H9 (cell line): ENCODE results near the gene ASPRV1. TPM values are rescaled to one million over a fixed set of nuclear protein-coding genes. Genes with fewer than 3 reads are reported as not detected.

Experiments
- DNase-seq: peaks from one replicate; pipeline ENCODE4 v3.0.0-alpha.2; 2017
- H2AFZ ChIP-seq: one replicate; pipeline ENCODE4 v1.6.1; 2013; ENCODE audit warnings: mild to moderate bottlenecking, low read length, control low read depth, moderate library complexity
- H2AK5ac ChIP-seq: 2 replicates; pipeline ENCODE4 v1.6.1; 2013; ENCODE audit warnings: low read length, control low read depth, mixed read lengths; ENCODE audit not compliant: insufficient read length
- H2BK120ac ChIP-seq: one replicate; pipeline ENCODE4 v1.6.1; 2013; ENCODE audit warnings: low read depth, mild to moderate bottlenecking, low read length, control low read depth, inconsistent platforms; ENCODE audit not compliant: poor library complexity, severe bottlenecking
- H2BK12ac ChIP-seq: 2 replicates; pipeline ENCODE4 v1.6.1; 2013; ENCODE audit warnings: low read length, control low read depth, mixed read lengths, low read depth; ENCODE audit not compliant: insufficient read length
- H2BK15ac ChIP-seq: 2 replicates; pipeline ENCODE4 v1.6.1; 2013; ENCODE audit warnings: low read depth, low read length, control low read depth
- H2BK20ac ChIP-seq: one replicate; pipeline ENCODE4 v1.6.1; 2013; ENCODE audit warnings: low read depth, mild to moderate bottlenecking, low read length, control low read depth, inconsistent platforms; ENCODE audit not compliant: poor library complexity, severe bottlenecking
- H2BK5ac ChIP-seq: 2 replicates; pipeline ENCODE4 v1.6.1; 2013; ENCODE audit warnings: low read length, control low read depth, mixed read lengths; ENCODE audit not compliant: insufficient read length
- H3K14ac ChIP-seq: 2 replicates; pipeline ENCODE4 v1.6.1; 2013; ENCODE audit warnings: low read length, control low read depth; ENCODE audit not compliant: insufficient read depth
- H3K18ac ChIP-seq: 2 replicates; pipeline ENCODE4 v1.6.1; 2013; ENCODE audit warnings: low read depth, mild to moderate bottlenecking, mixed read lengths, low read length, control low read depth; ENCODE audit not compliant: insufficient read length
- H3K23ac ChIP-seq: 2 replicates; pipeline ENCODE4 v1.6.1; 2013; ENCODE audit warnings: low read length, control low read depth, mixed read lengths, low read depth; ENCODE audit not compliant: insufficient read length
- H3K23me2 ChIP-seq: 2 replicates; pipeline ENCODE4 v1.6.1; 2013; ENCODE audit warnings: low read depth, mild to moderate bottlenecking, mixed read lengths, low read length, control low read depth; ENCODE audit not compliant: insufficient read length, poor library complexity, severe bottlenecking
- H3K27ac ChIP-seq: 2 replicates; pipeline ENCODE4 v1.5.1; 2013; ENCODE audit warnings: low read length, control low read depth, mixed read lengths, low read depth; ENCODE audit not compliant: insufficient read length
- H3K27me3 ChIP-seq: 2 replicates; pipeline ENCODE4 v1.6.1; 2013; ENCODE audit warnings: low read length, control low read depth, inconsistent platforms; ENCODE audit not compliant: insufficient read depth
- H3K4ac ChIP-seq: 2 replicates; pipeline ENCODE4 v1.6.1; 2013; ENCODE audit warnings: low read depth, mild to moderate bottlenecking, control low read depth, inconsistent platforms, low read length, moderate library complexity
- H3K4me1 ChIP-seq: 2 replicates; pipeline ENCODE4 v1.6.1; 2013; ENCODE audit warnings: low read length, control low read depth, inconsistent platforms; ENCODE audit not compliant: insufficient read depth
- H3K4me2 ChIP-seq: 2 replicates; pipeline ENCODE4 v1.6.1; 2013; ENCODE audit warnings: low read length, control low read depth, mixed read lengths; ENCODE audit not compliant: insufficient read length, insufficient read depth
- H3K56ac ChIP-seq: 2 replicates; pipeline ENCODE4 v1.6.1; 2013; ENCODE audit warnings: low read depth, mild to moderate bottlenecking, mixed read lengths, low read length, control low read depth; ENCODE audit not compliant: insufficient read length
- H3K79me1 ChIP-seq: 2 replicates; pipeline ENCODE4 v1.6.1; 2013; ENCODE audit warnings: low read depth, mild to moderate bottlenecking, moderate library complexity, low read length, control low read depth, inconsistent platforms; ENCODE audit not compliant: insufficient read depth, poor library complexity, severe bottlenecking
- H3K79me2 ChIP-seq: 2 replicates; pipeline ENCODE4 v1.6.1; 2013; ENCODE audit warnings: low read length, control low read depth, inconsistent platforms; ENCODE audit not compliant: insufficient read depth
- H3K9ac ChIP-seq: 2 replicates; pipeline ENCODE4 v1.6.1; 2013; ENCODE audit warnings: low read length, control low read depth, mixed read lengths; ENCODE audit not compliant: insufficient read length; ENCODE audit errors: extremely low read depth
- H3K9me3 ChIP-seq: one replicate; pipeline ENCODE4 v1.6.1; 2013; ENCODE audit warnings: low read depth, low read length, inconsistent platforms; ENCODE audit not compliant: control insufficient read depth
- H3T11ph ChIP-seq: one replicate; pipeline ENCODE4 v1.6.1; 2013; ENCODE audit warnings: mild to moderate bottlenecking, low read length, control low read depth, inconsistent platforms
- H4K20me1 ChIP-seq: one replicate; pipeline ENCODE4 v1.6.1; 2013; ENCODE audit not compliant: control insufficient read depth, insufficient read length, insufficient read depth
- H4K5ac ChIP-seq: 2 replicates; pipeline ENCODE4 v1.6.1; 2013; ENCODE audit warnings: low read depth, mild to moderate bottlenecking, mixed read lengths, low read length, control low read depth; ENCODE audit not compliant: insufficient read length
- H4K8ac ChIP-seq: replicated peaks from 2 replicates; pipeline ENCODE4 v1.6.1; 2013; ENCODE audit warnings: low read length, control low read depth, mixed read lengths, low read depth; ENCODE audit not compliant: insufficient read length
- H4K91ac ChIP-seq: 2 replicates; pipeline ENCODE4 v1.6.1; 2013; ENCODE audit warnings: low read depth, mild to moderate bottlenecking, moderate library complexity, mixed read lengths, low read length, control low read depth; ENCODE audit not compliant: insufficient read length
- H3K27ac Mint-ChIP-seq, 3 experiments: 2 replicates in 2 of 3; 3 replicates in 1 of 3; pipeline ENCODE4 v1.8.0; 2020 to 2021; ENCODE audit warnings: mixed read lengths in 3 of 3, mild to moderate bottlenecking in 1 of 3, moderate library complexity in 1 of 3
- H3K27me3 Mint-ChIP-seq: 2 replicates; pipeline ENCODE4 v1.8.0; 2021; ENCODE audit warnings: low read depth, mild to moderate bottlenecking, moderate library complexity, mixed read lengths
- H3K36me3 Mint-ChIP-seq, 3 experiments: 2 replicates in 2 of 3; 3 replicates in 1 of 3; pipeline ENCODE4 v1.8.0; 2020 to 2021; ENCODE audit warnings: low read depth in 3 of 3, mixed read lengths in 3 of 3; ENCODE audit not compliant: insufficient read depth in 1 of 3
- H3K4me1 Mint-ChIP-seq, 2 experiments: 2 replicates each; pipeline ENCODE4 v1.8.0; 2020; ENCODE audit warnings: mixed read lengths in 2 of 2
- H3K4me3 Mint-ChIP-seq, 2 experiments: 2 replicates in 1 of 2; 3 replicates in 1 of 2; pipeline ENCODE4 v1.8.0; 2020 to 2021; ENCODE audit warnings: mild to moderate bottlenecking in 2 of 2, mixed read lengths in 2 of 2, moderate library complexity in 1 of 2
- H3K9me3 Mint-ChIP-seq, 2 experiments: 2 replicates in 1 of 2; 3 replicates in 1 of 2; pipeline ENCODE4 v1.8.0; 2020; ENCODE audit warnings: mild to moderate bottlenecking in 2 of 2, mixed read lengths in 2 of 2, moderate library complexity in 1 of 2
- CTCF ChIP-seq: fragments of 200-600 bp; sonication (generic); conservative IDR thresholded peaks from 3 replicates; pipeline ENCODE4 v1.8.0; 2021; ENCODE audit warnings: antibody characterized with exemption, mild to moderate bottlenecking
- WGBS: extraction: QIAGEN DNeasy Blood & Tissue Kit; methylation state at CpG from one replicate; pipeline ENCODE4 v1.1.7; 2013; ENCODE audit warnings: missing lambda C conversion rate, low lambda C conversion rate, mixed read lengths; ENCODE audit not compliant: insufficient read length; ENCODE audit errors: extremely low coverage; 5-methylcytosine and 5-hydroxymethylcytosine counted together
- total RNA-seq: library from RNA; stranded (reverse); gene quantifications from 2 replicates; pipeline ENCODE4 v1.2.1, GENCODE V29; 2021

The ASPRV1 gene
- total RNA-seq, 1 experiment from 2014 or later, result 0.57 TPM

GRCh38 chr2:69956475-69956979 is 4.9 kb downstream of the ASPRV1 start:
- no peak overlapping the region for H2BK5ac ChIP-seq
- no peak for TF ChIP-seq CTCF
- no peak overlapping the region for H4K8ac ChIP-seq
- H3K18ac ChIP-seq, result no peak overlapping the region
- H2AFZ ChIP-seq, result no peak overlapping the region
- H3K23ac ChIP-seq, result no peak overlapping the region
- no peaks in the 10 kb centered on the region for H3K9me3 ChIP-seq
- no peak for DNase-seq
- no CpG with 5 or more reads among the region's 6 CpGs for WGBS
- Mint-ChIP-seq H3K36me3 (no peaks in the 10 kb centered on the region), H3K4me3 (no peak overlapping the region), H3K4me1 (peaks cover 3% of the 10 kb centered on the region in 2 experiments; a peak in 1 of 4 replicates), H3K27ac (no peak overlapping the region), H3K27me3 (peaks cover 12% of the 10 kb centered on the region), H3K9me3 (no peaks in the 10 kb centered on the region)
- H4K20me1 ChIP-seq, result no peaks in the 10 kb centered on the region
- H3K4me1 ChIP-seq, result no peaks in the 10 kb centered on the region
- H3K23me2 ChIP-seq, result no peaks in the 10 kb centered on the region
- H3K79me1 ChIP-seq, result no peaks in the 10 kb centered on the region
- H2BK15ac ChIP-seq, result no peak overlapping the region
- no peak overlapping the region for H4K5ac ChIP-seq
- H3K4ac ChIP-seq, result no peak overlapping the region
- no peaks in the 10 kb centered on the region for H3K27me3 ChIP-seq
- H4K91ac ChIP-seq, result no peak overlapping the region
- no peak overlapping the region for H2BK20ac ChIP-seq
- H2BK120ac ChIP-seq, result no peak overlapping the region
- no peak overlapping the region for H3K27ac ChIP-seq
- H3K9ac ChIP-seq, result no peak overlapping the region
- H3K4me2 ChIP-seq, result no peak overlapping the region
- H2AK5ac ChIP-seq, result no peak overlapping the region
- H3K79me2 ChIP-seq, result no peaks in the 10 kb centered on the region
- H2BK12ac ChIP-seq, result no peak overlapping the region
- no peak overlapping the region for H3T11ph ChIP-seq
- H3K14ac ChIP-seq, result no peak overlapping the region
- H3K56ac ChIP-seq, result no peak overlapping the region
